Measurements from ENCODE around the gene LRRC9.
"Not testable (repeated sequence)": the region's sequence is repeated elsewhere in the genome, so short reads cannot be mapped to it uniquely, and the experiment has no call there.

The LRRC9 gene

GRCh38 chr14:59957890-59958289 lies 37.9 kb downstream of the LRRC9 start:
- DNase-seq (ENCODE audit: low read depth in 2 of 2), result not testable (repeated sequence)

DNA sequence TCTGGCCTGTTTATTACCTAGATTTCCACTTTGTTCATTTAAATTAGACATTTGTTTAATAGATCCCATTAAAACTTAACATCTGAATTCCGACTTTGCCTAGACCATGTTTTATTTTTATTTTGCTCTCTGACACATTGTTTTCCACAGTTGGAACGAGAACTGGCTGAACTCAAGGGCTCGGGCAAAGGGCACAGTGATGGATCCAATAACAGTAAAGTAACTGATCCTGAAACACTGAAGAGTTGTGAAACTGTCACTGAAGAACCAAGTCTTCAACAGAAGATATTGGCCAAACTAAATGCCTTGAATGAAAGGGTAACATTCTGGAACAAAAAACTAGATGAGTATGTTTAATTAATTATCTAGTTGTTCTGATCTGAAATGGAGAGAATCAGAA lies 39.7 kb downstream of the LRRC9 start:
- DNase-seq (ENCODE audit: low read depth in 2 of 2), result no peak

DNA sequence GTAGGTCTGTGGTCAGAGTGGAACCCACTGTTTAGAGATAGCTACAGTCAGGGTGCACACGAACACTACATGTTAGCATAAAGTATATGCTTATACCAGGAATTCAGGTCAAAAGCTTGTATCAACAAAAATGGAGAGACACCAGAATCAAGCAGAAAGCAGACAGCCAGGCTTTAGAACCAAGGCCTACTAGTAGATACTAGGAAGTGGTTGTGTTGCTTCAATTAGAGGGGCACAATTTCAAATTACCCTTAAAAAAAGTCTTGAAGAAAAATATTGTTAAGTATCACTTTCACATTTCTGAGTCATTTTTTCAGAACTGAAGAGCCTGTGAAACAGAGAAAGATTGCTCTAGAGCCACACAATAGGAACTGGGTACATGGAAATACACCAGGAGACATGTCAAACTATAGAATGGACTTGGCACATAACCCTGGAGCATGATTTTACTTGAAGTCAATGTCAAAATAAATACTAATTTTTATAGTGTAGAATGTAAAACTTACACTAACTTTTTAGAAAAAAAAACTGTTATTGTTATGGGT lies 41.6 kb downstream of the LRRC9 start:
- no peak for DNase-seq (ENCODE audit: low read depth in 2 of 2)

- DNase-seq (ENCODE audit: low read depth in 2 of 2), result no peak
Measured at GRCh38 chr14:59964251-59965007, 44.5 kb downstream of the LRRC9 start.

GRCh38 chr14:59969319-59969718 lies 49.4 kb downstream of the LRRC9 start:
- DNase-seq (ENCODE audit: low read depth in 2 of 2), result no peak

- DNase-seq (ENCODE audit: low read depth in 2 of 2), result no peak
Measured at GRCh38 chr14:59981564-59981963, 61.6 kb downstream of the LRRC9 start.

DNA sequence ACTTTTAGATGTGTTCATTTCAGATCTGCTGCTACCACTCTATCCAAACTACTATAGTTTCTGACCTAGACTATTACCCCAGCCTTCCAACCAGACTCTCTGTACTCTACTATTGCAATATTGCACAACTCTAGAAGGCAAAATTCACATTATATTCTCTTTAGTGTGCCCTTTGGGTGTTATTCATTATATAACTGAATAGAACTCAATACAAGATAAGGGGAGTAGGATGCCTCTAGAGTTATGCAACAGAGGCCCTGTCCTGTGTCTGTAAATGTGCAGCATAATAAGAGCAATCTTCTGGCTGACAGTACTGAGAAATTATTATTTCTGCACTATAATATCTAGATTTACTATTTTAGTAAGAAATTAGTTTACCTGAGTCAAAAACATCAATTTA lies 63.1 kb downstream of the LRRC9 start:
- DNase-seq (ENCODE audit: low read depth in 2 of 2), result no peak

GRCh38 chr14:59986556-59987059 lies 66.7 kb downstream of the LRRC9 start:
- DNase-seq (ENCODE audit: low read depth in 2 of 2), result no peak

DNA sequence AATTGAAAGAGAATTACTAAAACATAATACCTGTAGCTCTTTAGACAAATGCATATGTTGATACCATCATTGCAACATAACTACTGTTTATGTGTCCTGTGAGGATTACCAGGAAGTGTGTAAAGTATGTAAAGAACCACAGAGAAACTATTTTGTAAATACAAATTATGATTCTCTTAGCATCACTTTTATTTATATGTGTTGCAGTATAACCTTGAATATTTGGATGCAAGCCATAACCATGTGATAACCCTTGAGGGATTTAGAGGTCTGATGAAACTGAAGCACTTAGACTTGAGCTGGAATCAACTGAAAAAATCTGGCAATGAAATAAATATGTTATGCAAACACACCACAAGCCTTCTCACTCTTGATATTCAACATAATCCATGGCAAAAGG lies 77.5 kb downstream of the LRRC9 start:
- no peak for DNase-seq (ENCODE audit: low read depth in 2 of 2)

- no peak for DNase-seq (ENCODE audit: low read depth in 2 of 2)
Measured at GRCh38 chr14:59997966-59998365, 78.0 kb downstream of the LRRC9 start.

GRCh38 chr14:59998564-59998963 lies 78.6 kb downstream of the LRRC9 start:
- DNase-seq (ENCODE audit: low read depth in 2 of 2), result no peak

GRCh38 chr14:60002819-60003492 lies 83.0 kb downstream of the LRRC9 start:
- DNase-seq (ENCODE audit: low read depth in 2 of 2), result no peak

GRCh38 chr14:60003991-60004390 lies 84.0 kb downstream of the LRRC9 start:
- no peak for DNase-seq (ENCODE audit: low read depth in 2 of 2)

DNA sequence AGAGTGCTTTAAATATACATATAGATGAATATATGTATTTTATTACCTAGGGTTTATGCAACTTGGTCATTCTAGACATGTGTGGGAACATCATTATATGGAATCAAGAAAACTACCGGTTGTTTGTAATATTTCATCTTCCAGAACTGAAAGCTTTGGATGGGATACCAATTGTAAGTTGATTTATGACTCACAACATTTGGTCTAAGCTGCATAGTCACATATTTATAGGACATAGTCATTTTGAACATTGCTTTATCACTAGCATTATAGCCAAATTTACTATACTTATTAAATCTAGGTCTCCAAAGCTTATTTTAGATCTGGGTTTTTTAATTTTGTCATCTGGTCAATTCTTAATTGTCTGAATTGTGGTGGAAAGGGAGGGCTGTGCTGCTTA lies 88.1 kb downstream of the LRRC9 start:
- no peak for DNase-seq (ENCODE audit: low read depth in 2 of 2)

DNA sequence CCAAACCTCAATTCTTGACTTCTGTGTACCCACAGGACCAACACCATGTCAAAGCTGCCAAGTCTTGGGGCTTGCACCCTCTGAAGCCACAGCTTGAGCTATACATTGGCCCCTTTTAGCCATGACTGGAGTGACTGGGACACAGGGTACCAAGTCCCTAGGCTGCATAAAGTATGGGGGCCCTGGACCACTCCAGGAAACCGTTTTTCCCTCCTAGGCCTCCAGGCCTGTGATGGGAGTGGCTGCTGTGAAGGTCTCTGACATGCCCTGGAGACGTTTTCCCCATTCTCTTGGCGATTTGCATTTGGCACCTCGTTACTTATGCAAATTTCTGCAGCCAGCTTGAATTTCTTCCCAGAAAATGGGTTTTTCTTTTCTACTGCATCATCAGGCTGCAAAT lies 90.3 kb downstream of the LRRC9 start:
- DNase-seq (ENCODE audit: low read depth in 2 of 2), result not testable (repeated sequence)

GRCh38 chr14:60014402-60014801 lies 94.5 kb downstream of the LRRC9 start:
- DNase-seq (ENCODE audit: low read depth in 2 of 2), result no peak

GRCh38 chr14:60021619-60022018 lies 101.7 kb downstream of the LRRC9 start:
- DNase-seq (ENCODE audit: low read depth in 2 of 2), result no peak

- DNase-seq (ENCODE audit: low read depth in 2 of 2), result no peak
Measured at GRCh38 chr14:60025571-60025970, 105.6 kb downstream of the LRRC9 start.

GRCh38 chr14:60035177-60035576 lies 115.2 kb downstream of the LRRC9 start:
- no peak for DNase-seq (ENCODE audit: low read depth in 2 of 2)

- DNase-seq (ENCODE audit: low read depth in 2 of 2), result not testable (repeated sequence)
Measured at GRCh38 chr14:60047976-60048375, 128.0 kb downstream of the LRRC9 start.

DNA sequence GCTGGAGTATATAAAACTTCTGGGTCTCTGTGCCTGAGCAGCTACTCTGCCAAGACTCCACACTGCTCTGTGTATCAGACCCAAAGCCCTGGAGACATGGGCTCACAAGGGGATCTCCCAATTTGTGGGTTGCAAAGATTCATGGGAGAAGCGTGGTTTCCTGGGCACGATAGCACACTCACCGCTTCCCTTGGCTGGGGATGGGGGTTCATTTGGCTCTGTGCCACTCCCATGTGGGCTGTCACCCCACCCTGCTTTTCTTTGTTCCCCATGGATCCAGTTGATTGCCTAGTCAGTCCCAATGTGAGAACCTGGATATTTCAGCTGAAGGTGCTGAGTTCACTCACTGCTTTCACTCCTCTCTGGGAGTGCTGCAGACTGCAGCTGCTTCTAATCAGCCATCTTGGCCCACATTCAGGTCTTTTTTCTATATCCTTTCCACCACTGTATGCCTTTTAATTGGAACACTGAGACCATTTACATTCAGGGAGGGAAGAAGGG lies 131.8 kb downstream of the LRRC9 start:
- DNase-seq (ENCODE audit: low read depth in 2 of 2), result no peak

GRCh38 chr14:60058087-60058486 lies 138.1 kb downstream of the LRRC9 start:
- no peak for DNase-seq (ENCODE audit: low read depth in 2 of 2)

DNA sequence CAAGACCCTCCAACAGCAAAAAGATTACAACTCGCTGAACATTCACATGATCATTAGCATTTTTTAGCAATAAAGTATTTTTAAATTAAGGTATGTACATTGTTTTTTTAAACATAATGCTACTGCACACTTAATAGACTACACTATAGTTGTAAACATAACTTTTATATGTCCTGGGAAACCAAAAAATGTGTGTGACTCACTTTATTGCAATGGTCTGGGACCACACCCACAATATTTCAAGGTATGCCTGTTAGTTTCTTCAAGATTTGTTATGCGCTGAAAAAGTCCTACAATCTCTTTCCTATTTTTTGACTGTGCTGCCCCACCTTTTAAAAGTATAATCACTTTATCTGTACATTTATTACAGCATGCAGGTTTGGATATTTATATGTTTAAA lies 141.4 kb downstream of the LRRC9 start:
- no peak for DNase-seq (ENCODE audit: low read depth in 2 of 2)

Data from stimulated activated CD8-positive, alpha-beta memory T cell treated with anti-CD3 and anti-CD28 coated beads, Interleukin-15, amount 100 ng/mL, for 4 hours (primary cell).